H1 (cell line): ENCODE data around the gene MBD3L2. TPM values are rescaled to one million over a fixed set of nuclear protein-coding genes. Genes with fewer than 3 reads are reported as not detected.

ENCODE experiments used
- CTCF ChIA-PET: fragments of 300-600 bp; sonication (Branson Sonifier 250); formaldehyde crosslinking; loops from one replicate; lab custom pipeline; 2021; ENCODE audit not compliant: partially characterized antibody; lab: Charles Lee
- POLR2A ChIA-PET: fragments of 300-600 bp; sonication (Branson Sonifier 250); formaldehyde crosslinking; loops from one replicate; lab custom pipeline; 2021; ENCODE audit warnings: inconsistent platforms; ENCODE audit not compliant: partially characterized antibody; lab: Charles Lee
- DNase-seq, 2 experiments: peaks; one replicate each; pipeline versions ENCODE4 v3.0.0 to v3.0.0-alpha.2; 2010 to 2022; ENCODE audit warnings: low spot score in 2 of 2, low read depth in 1 of 2, mixed read lengths in 1 of 2
- FAIRE-seq: peaks from 2 replicates; lab custom pipeline; 2011; peaks lifted over from hg19 to GRCh38; lab: Jason Lieb, UNC
- H2AFZ ChIP-seq: 2 replicates; pipeline ENCODE4 v1.8.1; 2012; ENCODE audit warnings: low read length, inconsistent platforms
- H2AK5ac ChIP-seq: 2 replicates; pipeline ENCODE4 v1.6.1; 2013; ENCODE audit warnings: low read depth, low read length
- H2BK120ac ChIP-seq: replicated peaks from 2 replicates; pipeline ENCODE3; 2013; ENCODE audit warnings: low read depth, low read length, inconsistent platforms
- H2BK12ac ChIP-seq: 2 replicates; pipeline ENCODE4 v1.6.1; 2013; ENCODE audit warnings: low read depth, low read length
- H2BK15ac ChIP-seq: 2 replicates; pipeline ENCODE4 v1.6.1; 2013; ENCODE audit warnings: low read length
- H2BK20ac ChIP-seq: 2 replicates; pipeline ENCODE4 v1.6.1; 2013; ENCODE audit warnings: low read length
- H2BK5ac ChIP-seq: 2 replicates; pipeline ENCODE4 v1.6.1; 2013; ENCODE audit warnings: low read depth, low read length
- H3K14ac ChIP-seq: 2 replicates; pipeline ENCODE4 v1.6.1; 2013; ENCODE audit warnings: inconsistent platforms; ENCODE audit not compliant: insufficient read length
- H3K18ac ChIP-seq: 2 replicates; pipeline ENCODE4 v1.6.1; 2013; ENCODE audit warnings: low read length; ENCODE audit errors: extremely low read depth
- H3K23ac ChIP-seq: 2 replicates; pipeline ENCODE4 v1.6.1; 2013; ENCODE audit warnings: inconsistent platforms; ENCODE audit not compliant: insufficient read length
- H3K23me2 ChIP-seq: 2 replicates; pipeline ENCODE4 v1.6.1; 2013; ENCODE audit warnings: low read depth, low read length
- H3K27ac ChIP-seq: 2 replicates; pipeline ENCODE4 v1.6.1; 2011; ENCODE audit warnings: low read depth, low read length, inconsistent platforms
- H3K27me3 ChIP-seq, 4 experiments: replicated peaks in 1 of 4; 1 replicate in 1 of 4; 2 replicates in 3 of 4; pipeline versions ENCODE4 v1.6.1 to v1.8.1; 2011 to 2013; ENCODE audit warnings: low read length in 3 of 4, mild to moderate bottlenecking in 3 of 4, inconsistent platforms in 2 of 4, mixed read lengths in 2 of 4, moderate library complexity in 1 of 4; ENCODE audit not compliant: control insufficient read depth in 3 of 4, insufficient read depth in 3 of 4; ENCODE audit errors: extremely low read depth in 1 of 4
- H3K36me3 ChIP-seq, 4 experiments: 2 replicates each; pipeline versions ENCODE4 v1.6.1 to v1.8.1; 2011 to 2013; ENCODE audit warnings: mild to moderate bottlenecking in 4 of 4, low read length in 3 of 4, moderate library complexity in 2 of 4, control low read depth in 1 of 4, inconsistent platforms in 1 of 4; ENCODE audit not compliant: insufficient read depth in 4 of 4, control insufficient read depth in 2 of 4
- H3K4ac ChIP-seq: replicated peaks from 2 replicates; pipeline ENCODE3; 2013; ENCODE audit warnings: low read length, low read depth, mixed read lengths, inconsistent platforms; ENCODE audit not compliant: insufficient read length
- H3K4me1 ChIP-seq, 4 experiments: replicated peaks in 1 of 4; 1 replicate in 1 of 4; 2 replicates in 3 of 4; pipeline versions ENCODE4 v1.6.1 to v1.8.1; 2011 to 2013; ENCODE audit warnings: low read length in 3 of 4, inconsistent platforms in 2 of 4, mixed read lengths in 1 of 4; ENCODE audit not compliant: insufficient read depth in 4 of 4, control insufficient read depth in 3 of 4
- H3K4me2 ChIP-seq, 2 experiments: 2 replicates each; pipeline versions ENCODE4 v1.6.1 to v1.8.1; 2011 to 2013; ENCODE audit warnings: low read depth in 2 of 2, low read length in 2 of 2, control low read depth in 1 of 2, inconsistent platforms in 1 of 2, mild to moderate bottlenecking in 1 of 2; ENCODE audit not compliant: insufficient read depth in 1 of 2
- H3K4me3 ChIP-seq, 4 experiments: fragments of 200-600, 300-600 bp in 1 of 4; sonication (generic), shearing (Covaris generic), sonication (Bioruptor Twin) in 1 of 4; 2 replicates each; pipeline versions ENCODE4 v1.5.1 to v1.8.1; 2011 to 2016; ENCODE audit warnings: low read length in 4 of 4, low read depth in 3 of 4, control low read depth in 2 of 4, inconsistent platforms in 2 of 4, mild to moderate bottlenecking in 2 of 4, mixed read lengths in 1 of 4, moderate library complexity in 1 of 4; ENCODE audit not compliant: insufficient read depth in 2 of 4; ENCODE audit errors: extremely low read depth in 1 of 4
- H3K56ac ChIP-seq: replicated peaks from 2 replicates; pipeline ENCODE3; 2013; ENCODE audit warnings: low read depth, mild to moderate bottlenecking, mixed read lengths, low read length, inconsistent platforms; ENCODE audit not compliant: insufficient read length
- H3K79me1 ChIP-seq: 2 replicates; pipeline ENCODE4 v1.6.1; 2013; ENCODE audit warnings: low read depth, low read length, control low read depth
- H3K79me2 ChIP-seq, 2 experiments: 2 replicates each; pipeline versions ENCODE4 v1.6.1 to v1.8.1; 2012 to 2013; ENCODE audit warnings: low read length in 2 of 2, mild to moderate bottlenecking in 2 of 2, inconsistent platforms in 1 of 2; ENCODE audit not compliant: insufficient read depth in 2 of 2, control insufficient read depth in 1 of 2
- H3K9ac ChIP-seq, 4 experiments: replicated peaks in 1 of 4; 1 replicate in 1 of 4; 2 replicates in 3 of 4; pipeline versions ENCODE4 v1.6.1 to v1.8.1; 2011 to 2013; ENCODE audit warnings: low read depth in 3 of 4, low read length in 3 of 4, control low read depth in 2 of 4, mild to moderate bottlenecking in 2 of 4, moderate library complexity in 2 of 4, inconsistent platforms in 1 of 4; ENCODE audit errors: extremely low read depth in 1 of 4
- H3K9me3 ChIP-seq, 2 experiments: 2 replicates each; pipeline versions ENCODE4 v1.6.1 to v1.8.1; 2012 to 2013; ENCODE audit warnings: mild to moderate bottlenecking in 2 of 2, moderate library complexity in 2 of 2, control low read depth in 1 of 2, inconsistent platforms in 1 of 2, low read depth in 1 of 2, low read length in 1 of 2, mixed read lengths in 1 of 2; ENCODE audit not compliant: insufficient read depth in 2 of 2
- H4K20me1 ChIP-seq, 2 experiments: replicated peaks in 1 of 2; 2 replicates each; pipeline versions ENCODE3 to v1.8.1; 2011 to 2013; ENCODE audit warnings: inconsistent platforms in 2 of 2, low read length in 2 of 2, mild to moderate bottlenecking in 1 of 2; ENCODE audit not compliant: insufficient read depth in 2 of 2, control insufficient read depth in 1 of 2
- H4K5ac ChIP-seq: 2 replicates; pipeline ENCODE4 v1.6.1; 2013; ENCODE audit warnings: low read length, low read depth, mixed read lengths, inconsistent platforms; ENCODE audit not compliant: insufficient read length
- H4K8ac ChIP-seq: 2 replicates; pipeline ENCODE4 v1.8.0; 2013; ENCODE audit warnings: mild to moderate bottlenecking, moderate library complexity, low read length, inconsistent platforms; ENCODE audit not compliant: insufficient read depth; ENCODE audit errors: extremely low read depth
- H4K91ac ChIP-seq: replicated peaks from 2 replicates; pipeline ENCODE3; 2013; ENCODE audit warnings: low read length, mixed read lengths, inconsistent platforms; ENCODE audit not compliant: insufficient read length
- ATF3 ChIP-seq: IDR thresholded peaks from 2 replicates; pipeline ENCODE4 v1.6.1; 2011; ENCODE audit warnings: low read depth, mild to moderate bottlenecking, low read length; ENCODE audit not compliant: insufficient read depth
- BCL11A ChIP-seq, 2 experiments: IDR thresholded peaks; one replicate each; pipeline ENCODE4 v1.6.1; 2011; ENCODE audit warnings: low read depth in 2 of 2, low read length in 2 of 2, mild to moderate bottlenecking in 2 of 2
- CHD2 ChIP-seq: IDR thresholded peaks from 2 replicates; pipeline ENCODE4 v1.6.1; 2012; ENCODE audit warnings: low read length, improper control_type of control experiment
- GABPA ChIP-seq: IDR thresholded peaks from 2 replicates; pipeline ENCODE4 v1.6.1; 2011; ENCODE audit warnings: mild to moderate bottlenecking, low read length, moderate library complexity, borderline replicate concordance; ENCODE audit not compliant: insufficient read depth
- HDAC2 ChIP-seq, 2 experiments: fragments of 300-600 bp in 1 of 2; sonication (generic) in 1 of 2; IDR thresholded peaks; 2 replicates each; pipeline ENCODE4 v1.6.1; 2011 to 2012; ENCODE audit warnings: low read depth in 2 of 2, low read length in 2 of 2, mild to moderate bottlenecking in 2 of 2, moderate library complexity in 2 of 2, borderline replicate concordance in 1 of 2, inconsistent platforms in 1 of 2
- KDM4A ChIP-seq: IDR thresholded peaks from one replicate; pipeline ENCODE4 v1.7.1; 2012; ENCODE audit warnings: low read depth, mild to moderate bottlenecking, moderate library complexity, low read length, inconsistent platforms; ENCODE audit not compliant: severe bottlenecking
- MAX ChIP-seq: IDR thresholded peaks from 2 replicates; pipeline ENCODE4 v1.6.1; 2012; ENCODE audit warnings: inconsistent platforms
- POLR2AphosphoS5 ChIP-seq: IDR thresholded peaks from 2 replicates; pipeline ENCODE4 v1.6.1; 2011; ENCODE audit warnings: low read depth, low read length
- POU5F1 ChIP-seq: IDR thresholded peaks from 2 replicates; pipeline ENCODE4 v1.6.1; 2011; ENCODE audit warnings: low read depth, mild to moderate bottlenecking, low read length, moderate library complexity
- SP1 ChIP-seq: IDR thresholded peaks from 2 replicates; pipeline ENCODE4 v1.6.1; 2011; ENCODE audit warnings: low read depth, low read length
- SP4 ChIP-seq: IDR thresholded peaks from 2 replicates; pipeline ENCODE4 v1.6.1; 2012; ENCODE audit warnings: low read length, inconsistent platforms
- TAF1 ChIP-seq: IDR thresholded peaks from 2 replicates; pipeline ENCODE4 v1.6.1; 2011; ENCODE audit warnings: mild to moderate bottlenecking, low read depth, low read length
- WGBS, 2 experiments: shearing (Covaris generic) in 1 of 2; methylation state at CpG; one replicate each; pipeline versions ENCODE4 v1.1.6 to v1.1.7; 2013 to 2015; ENCODE audit warnings: low lambda C conversion rate in 2 of 2, mixed read lengths in 2 of 2, inconsistent platforms in 1 of 2, low coverage in 1 of 2, missing lambda C conversion rate in 1 of 2; ENCODE audit not compliant: insufficient replicate concordance in 2 of 2, insufficient coverage in 1 of 2, insufficient read length in 1 of 2; ENCODE audit errors: extremely low coverage in 1 of 2, missing lambda C conversion rate in 1 of 2; 5-methylcytosine and 5-hydroxymethylcytosine counted together
- polyA plus RNA-seq, 7 experiments: library from polyadenylated mRNA; depleted of rRNA in 3 of 7; stranded (reverse) in 5 of 7; unstranded in 2 of 7; fragments of >200 nt in 5 of 7; fragments of 200-250 nt in 2 of 7; gene quantifications; 1 replicate in 5 of 7; 2 replicates in 1 of 7; 4 replicates in 1 of 7; pipeline versions ENCODE4 v1.2.1 to v1.2.3, GENCODE V29; 2011 to 2013; ENCODE audit warnings: missing spikeins in 2 of 7, mixed read lengths in 2 of 7
- total RNA-seq: library from RNA; stranded (reverse); fragmentation: NEBNext Ultra II Directional; extraction: Animal tissue kit (Norgen Biotek cat#: 25700); gene quantifications from 2 replicates; pipeline ENCODE4 v1.2.1, GENCODE V29; 2021

Gene MBD3L2
- total and polyA plus RNA-seq, 2 of the 8 experiments (the other 6 are each of a cell fraction or from before 2014, with no cell fraction given): not detected

GRCh38 chr19:7010722-7011593 lies 38.2 kb upstream of the MBD3L2 start:
- Histone ChIP-seq H4K20me1 (no peaks in the 10 kb centered on the region), H3K23ac (no peak overlapping the region), H3K9ac (no peak overlapping the region), H2AFZ (no peak overlapping the region), H2BK12ac (no peak overlapping the region), H3K4me1 (no peaks in the 10 kb centered on the region), H4K8ac (no peak overlapping the region), H3K4me2 (no peak overlapping the region), H3K4ac (no peak overlapping the region), H3K79me1 (no peaks in the 10 kb centered on the region), H2BK20ac (no peak overlapping the region), H2AK5ac (no peak overlapping the region), H3K27me3 (no peaks in the 10 kb centered on the region), H3K27ac (no peak overlapping the region), H2BK120ac (no peak overlapping the region), H2BK15ac (no peak overlapping the region), H3K4me3 (no peak overlapping the region), H4K91ac (no peak overlapping the region), H3K79me2 (no peaks in the 10 kb centered on the region), H3K9me3 (peaks cover 46 to 61% of the 10 kb centered on the region in 2 experiments), H4K5ac (no peak overlapping the region), H3K56ac (no peak overlapping the region), H2BK5ac (no peak overlapping the region), H3K23me2 (no peaks in the 10 kb centered on the region), H3K14ac (no peak overlapping the region), H3K36me3 (no peaks in the 10 kb centered on the region), H3K18ac (no peak overlapping the region)
- CTCF ChIA-PET: no interaction called here
- FAIRE-seq (no peak), DNase-seq (no peak)
- 79% methylated on average over 12 of the region's 12 CpGs; no CpG with 5 or more reads in 1 of the 2 experiments for WGBS, 2 experiments
- POLR2A ChIA-PET: no interaction called here
- TF ChIP-seq CHD2: no peak
- no peak for TF ChIP-seq GABPA
- TF ChIP-seq TAF1: no peak
- no peak for TF ChIP-seq ATF3
- TF ChIP-seq KDM4A: no peak
- no peak for TF ChIP-seq POLR2AphosphoS5
- no peak for TF ChIP-seq HDAC2 (IDR thresholded peaks at IDR 0.05; ENCODE audit: borderline replicate concordance in 1 of 2, low read depth in 2 of 2, low read length in 2 of 2)
- no peak for TF ChIP-seq POU5F1
- TF ChIP-seq SP4: no peak
- no peak for TF ChIP-seq MAX
- TF ChIP-seq SP1: no peak
- no peak for TF ChIP-seq BCL11A (IDR thresholded peaks at IDR 0.05; ENCODE audit: low read depth in 2 of 2, low read length in 2 of 2)
